ENCODE data around the gene ATXN7L1. TPM values are rescaled to one million over a fixed set of nuclear protein-coding genes. Genes with fewer than 3 reads are reported as not detected.
"Not testable (repeated sequence)": the region's sequence is repeated elsewhere in the genome, so short reads cannot be mapped to it uniquely, and the experiment has no call there.

The ATXN7L1 gene
- total RNA-seq, 1 donor from 2014 or later: 2.3 TPM

DNA sequence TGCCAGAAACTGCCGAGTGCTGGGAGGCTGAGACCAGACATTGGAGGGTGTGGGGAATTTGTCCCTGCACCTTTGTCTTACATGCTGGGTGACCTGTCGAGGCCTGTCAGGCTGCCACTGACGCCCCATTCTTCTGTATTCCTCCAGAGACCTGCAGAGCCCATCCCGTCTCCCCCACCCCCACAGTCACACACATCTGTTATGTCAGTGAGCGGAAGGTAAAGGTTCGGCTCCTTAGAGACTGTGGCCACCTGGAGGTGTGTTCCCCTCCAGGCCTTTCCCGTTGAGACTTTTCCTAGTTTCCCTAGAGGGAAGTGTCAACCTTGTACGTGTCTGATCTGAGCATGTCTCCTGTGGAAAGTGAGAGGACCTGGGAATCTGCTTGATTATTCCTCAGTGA, 84.5 kb downstream of the ATXN7L1 start:
- TF ChIP-seq, protein P1, sequence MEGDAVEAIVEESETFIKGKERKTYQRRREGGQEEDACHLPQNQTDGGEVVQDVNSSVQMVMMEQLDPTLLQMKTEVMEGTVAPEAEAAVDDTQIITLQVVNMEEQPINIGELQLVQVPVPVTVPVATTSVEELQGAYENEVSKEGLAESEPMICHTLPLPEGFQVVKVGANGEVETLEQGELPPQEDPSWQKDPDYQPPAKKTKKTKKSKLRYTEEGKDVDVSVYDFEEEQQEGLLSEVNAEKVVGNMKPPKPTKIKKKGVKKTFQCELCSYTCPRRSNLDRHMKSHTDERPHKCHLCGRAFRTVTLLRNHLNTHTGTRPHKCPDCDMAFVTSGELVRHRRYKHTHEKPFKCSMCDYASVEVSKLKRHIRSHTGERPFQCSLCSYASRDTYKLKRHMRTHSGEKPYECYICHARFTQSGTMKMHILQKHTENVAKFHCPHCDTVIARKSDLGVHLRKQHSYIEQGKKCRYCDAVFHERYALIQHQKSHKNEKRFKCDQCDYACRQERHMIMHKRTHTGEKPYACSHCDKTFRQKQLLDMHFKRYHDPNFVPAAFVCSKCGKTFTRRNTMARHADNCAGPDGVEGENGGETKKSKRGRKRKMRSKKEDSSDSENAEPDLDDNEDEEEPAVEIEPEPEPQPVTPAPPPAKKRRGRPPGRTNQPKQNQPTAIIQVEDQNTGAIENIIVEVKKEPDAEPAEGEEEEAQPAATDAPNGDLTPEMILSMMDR (conservative IDR thresholded peaks at IDR 0.05; ENCODE audit: low read depth, low read length): no peak

DNA sequence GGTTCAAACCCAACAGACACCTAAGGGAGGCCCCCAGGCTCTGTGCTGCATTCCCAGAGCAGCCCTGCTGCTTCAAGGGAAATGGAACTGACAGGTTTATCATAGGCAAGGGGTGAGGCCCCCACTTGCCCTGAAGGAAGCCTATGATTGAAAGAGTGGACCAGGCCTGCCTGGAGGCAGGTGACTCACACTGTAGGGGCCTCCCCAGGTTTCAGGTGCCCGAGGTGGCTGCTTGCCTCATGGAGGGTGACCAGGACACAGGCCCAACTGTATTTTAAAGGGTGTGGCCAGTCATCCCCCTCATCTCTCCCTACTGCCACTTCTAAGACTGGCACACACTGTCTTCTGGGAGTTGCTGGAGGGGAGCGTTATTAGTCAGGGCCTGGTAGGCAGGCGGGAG, 85.4 kb downstream of the ATXN7L1 start:
- TF ChIP-seq, protein P1 (conservative IDR thresholded peaks at IDR 0.05; ENCODE audit: low read depth, low read length): no peak
- DNase-seq (ENCODE audit: low read depth): no peak
- H3K4me3 ChIP-seq (ENCODE audit: low read depth, low read length): no peak overlapping the region

More for the DNA sequence above, 84.5 kb downstream of the ATXN7L1 start:
- no peak overlapping the region for H3K4me3 ChIP-seq (ENCODE audit: low read depth, low read length)
- no peak for DNase-seq (ENCODE audit: low read depth)

DNA sequence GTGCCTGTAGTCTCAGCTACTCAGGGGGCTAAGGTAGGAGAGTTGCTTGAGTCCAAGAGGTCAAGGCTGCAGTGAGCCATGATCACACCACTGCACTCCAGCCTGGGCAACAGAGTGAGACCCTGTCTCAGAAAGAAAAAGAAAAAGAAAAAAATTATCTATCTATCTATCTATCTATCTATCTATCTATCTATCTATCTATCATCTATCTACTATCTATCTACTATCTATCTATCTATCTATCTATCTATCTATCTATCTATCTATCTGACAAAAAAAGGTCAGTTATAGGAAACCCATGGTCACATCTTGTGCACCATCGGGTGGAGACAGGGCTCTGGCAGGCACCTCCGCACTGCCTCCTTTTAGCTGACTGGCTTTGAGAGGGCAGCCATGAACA, 85.9 kb downstream of the ATXN7L1 start:
- H3K4me3 ChIP-seq (ENCODE audit: low read depth, low read length): not testable (repeated sequence)

DNA sequence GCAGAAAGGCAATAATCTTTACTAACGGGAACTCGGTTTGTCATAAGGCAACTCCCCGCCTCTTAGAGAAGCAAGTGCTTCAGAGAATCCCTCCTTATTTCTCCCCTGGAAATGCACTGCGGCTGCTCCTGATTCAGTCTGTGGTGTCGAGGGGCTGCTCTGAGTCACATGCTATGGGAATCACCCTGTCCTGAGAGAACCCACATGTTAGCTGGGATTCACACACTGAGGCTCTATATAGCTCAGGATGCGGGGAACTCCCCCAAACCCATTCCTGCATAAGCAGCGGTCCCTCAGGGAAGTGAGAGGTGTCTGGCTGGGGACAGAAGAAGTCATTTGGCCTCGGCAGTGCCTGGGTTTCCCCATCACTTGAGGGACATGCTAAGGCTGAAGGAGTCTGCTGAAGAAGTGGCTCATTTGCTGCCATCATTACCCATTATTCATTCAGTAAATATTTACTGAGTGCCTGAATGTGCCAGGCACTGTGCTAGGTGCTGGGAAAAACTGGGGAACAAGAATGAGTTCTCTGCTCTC, 87.5 kb downstream of the ATXN7L1 start:
- DNase-seq (ENCODE audit: low read depth): no peak
- TF ChIP-seq, protein P1 (conservative IDR thresholded peaks at IDR 0.05; ENCODE audit: low read depth, low read length): no peak
- H3K4me3 ChIP-seq (ENCODE audit: low read depth, low read length): no peak overlapping the region

More for the DNA sequence above, 85.9 kb downstream of the ATXN7L1 start:
- DNase-seq (ENCODE audit: low read depth): not testable (repeated sequence)

DNA sequence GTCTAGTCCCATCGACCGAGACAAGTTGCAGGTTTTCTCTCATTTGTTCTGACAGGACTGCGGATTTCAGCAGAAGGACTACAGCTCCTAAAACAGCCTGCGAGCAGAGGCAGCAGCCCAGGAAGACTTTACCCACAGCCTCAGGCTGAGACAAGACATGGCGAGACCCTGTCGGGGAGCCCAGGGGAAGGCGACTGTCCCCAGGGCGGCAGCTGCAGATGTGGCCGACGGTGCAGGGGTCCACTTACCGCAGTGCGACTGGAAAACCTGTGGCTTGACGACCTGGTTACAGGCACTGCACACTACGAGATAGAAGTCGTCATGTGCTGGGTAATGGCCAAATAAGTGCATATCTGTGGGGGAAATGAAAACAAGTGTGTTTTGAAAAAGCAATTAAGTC, 88.0 kb downstream of the ATXN7L1 start:
- no peak for DNase-seq (ENCODE audit: low read depth)
- TF ChIP-seq, protein P1 (conservative IDR thresholded peaks at IDR 0.05; ENCODE audit: low read depth, low read length): no peak
- H3K4me3 ChIP-seq (ENCODE audit: low read depth, low read length): no peak overlapping the region

DNA sequence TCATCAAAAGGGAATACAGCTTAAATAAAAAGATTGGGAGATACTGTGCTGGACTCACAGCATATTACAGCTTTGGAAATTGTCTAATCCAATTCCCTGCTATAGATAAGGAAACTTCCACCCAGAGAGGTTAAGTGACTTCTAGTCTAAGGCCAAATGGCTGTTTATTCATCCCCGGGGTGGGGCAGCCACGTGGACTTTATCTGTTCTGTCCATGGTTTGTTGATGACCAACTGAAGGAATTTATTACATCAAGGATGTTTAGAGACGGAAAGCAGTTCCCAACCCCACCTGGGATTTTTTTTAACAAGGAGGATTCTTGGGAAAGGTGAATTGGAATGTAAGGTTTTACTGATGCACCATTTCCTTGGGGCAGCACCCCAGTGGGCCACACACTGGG, 88.6 kb downstream of the ATXN7L1 start:
- TF ChIP-seq, protein P1 (conservative IDR thresholded peaks at IDR 0.05; ENCODE audit: low read depth, low read length): no peak
- DNase-seq (ENCODE audit: low read depth): no peak

DNA sequence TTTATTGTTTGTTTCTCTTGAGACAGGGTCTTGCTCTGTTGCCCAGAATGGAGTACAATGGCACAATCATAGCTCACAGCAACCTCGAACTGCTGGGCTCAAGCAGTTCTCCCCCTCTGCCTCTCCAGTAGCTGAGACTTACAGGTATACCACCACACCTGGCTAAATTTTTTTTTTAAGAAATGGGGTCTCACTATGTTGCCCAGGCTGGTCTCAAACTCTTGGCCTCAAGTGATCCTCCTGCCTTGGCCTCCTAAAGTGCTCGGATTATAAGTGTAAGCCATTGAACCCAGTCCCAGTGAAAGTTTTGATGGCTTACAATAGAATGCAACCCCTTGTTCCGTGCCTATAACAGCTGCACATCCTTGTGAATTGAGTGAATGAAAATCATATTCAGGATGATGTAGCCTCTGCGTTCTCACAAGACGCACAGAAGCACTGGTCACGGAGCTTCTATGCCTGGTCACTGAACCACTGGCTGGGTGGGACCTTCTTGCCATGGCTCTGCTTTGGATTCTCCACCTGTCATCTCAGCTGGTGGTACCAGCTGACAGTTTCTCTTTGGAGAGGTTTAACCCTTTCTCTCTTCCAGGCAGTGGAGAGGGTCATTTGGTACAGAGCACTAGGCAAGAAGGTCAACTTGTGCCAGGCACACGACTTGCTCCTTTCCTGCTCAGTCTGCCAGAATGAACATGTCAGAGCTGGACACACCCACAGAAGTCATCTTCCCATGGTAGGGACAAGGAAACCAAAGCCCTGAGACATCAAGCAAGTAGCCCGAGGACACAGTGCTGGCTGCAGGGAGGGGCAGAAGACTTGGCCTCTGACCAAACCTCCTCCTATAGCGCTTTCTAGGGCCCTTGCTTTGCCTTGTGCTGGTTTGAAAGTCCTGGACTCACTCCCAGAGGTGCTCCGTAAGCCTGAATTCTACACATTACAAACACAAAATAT, 89.6 kb downstream of the ATXN7L1 start:
- TF ChIP-seq, protein P1 (conservative IDR thresholded peaks at IDR 0.05; ENCODE audit: low read depth, low read length): no peak
- no peak overlapping the region for H3K4me3 ChIP-seq (ENCODE audit: low read depth, low read length)
- no peak for DNase-seq (ENCODE audit: low read depth)

More for the DNA sequence above, 88.6 kb downstream of the ATXN7L1 start:
- no peak overlapping the region for H3K4me3 ChIP-seq (ENCODE audit: low read depth, low read length)

Measured in epithelial cell of proximal tubule (primary cell).